Urothelium cell line (cell line): ENCODE measurements around the gene DKKL1.
"Not testable (repeated sequence)": the region's sequence is repeated elsewhere in the genome, so short reads cannot be mapped to it uniquely, and the experiment has no call there.

ENCODE experiments used
- DNase-seq: peaks from one replicate; pipeline ENCODE4 v3.0.0; 2011; ENCODE audit warnings: low spot score, mixed read lengths
- FAIRE-seq: peaks from 2 replicates; lab custom pipeline; 2011; peaks lifted over from hg19 to GRCh38; lab: Jason Lieb, UNC

The DKKL1 gene

GRCh38 chr19:49363268-49364082, at the start of gene DKKL1:
Gene DKKL1 (plus strand): TSS chr19:49363877. CDS start chr19:49363999, 122 bp downstream.
- DNase-seq (peak; percentile 99), FAIRE-seq (peak; percentile 98)

- DNase-seq (no peak), FAIRE-seq (no peak)
Measured at GRCh38 chr19:49315111-49315510, 48.6 kb upstream of the DKKL1 start.

GRCh38 chr19:49316284-49316683, 47.4 kb upstream of the DKKL1 start:
- FAIRE-seq: no peak

GRCh38 chr19:49318296-49318695, 45.4 kb upstream of the DKKL1 start:
- DNase-seq (no peak), FAIRE-seq (no peak)

More at GRCh38 chr19:49316284-49316683, 47.4 kb upstream of the DKKL1 start:
- no peak for DNase-seq

- FAIRE-seq (no peak), DNase-seq (no peak)
Measured at GRCh38 chr19:49324801-49325576, 38.7 kb upstream of the DKKL1 start, which contains the start of gene SLC6A16. Gene SLC6A16 (minus strand): TSS chr19:49325191. CDS start chr19:49311347, 13,844 bp downstream.

GRCh38 chr19:49325756-49326155, 37.9 kb upstream of the DKKL1 start:
- FAIRE-seq, DNase-seq: not testable (repeated sequence)

GRCh38 chr19:49326165-49326704, 37.4 kb upstream of the DKKL1 start:
- DNase-seq (no peak), FAIRE-seq (no peak)

- DNase-seq: no peak
- no peak for FAIRE-seq
Measured at GRCh38 chr19:49327878-49328544, 35.7 kb upstream of the DKKL1 start.

- no peak for FAIRE-seq
Measured at GRCh38 chr19:49328741-49329140, 34.9 kb upstream of the DKKL1 start.

GRCh38 chr19:49331187-49331586, 32.5 kb upstream of the DKKL1 start:
- not testable (repeated sequence) for FAIRE-seq, DNase-seq

More at GRCh38 chr19:49328741-49329140, 34.9 kb upstream of the DKKL1 start:
- DNase-seq: no peak

- FAIRE-seq (no peak), DNase-seq (peak; percentile 51)
Measured at GRCh38 chr19:49331616-49332055, 32.0 kb upstream of the DKKL1 start.

- FAIRE-seq: not testable (repeated sequence)
Measured at GRCh38 chr19:49332691-49333417, 30.8 kb upstream of the DKKL1 start.

GRCh38 chr19:49333418-49333805, 30.3 kb upstream of the DKKL1 start:
- no peak for FAIRE-seq
- DNase-seq: no peak

More at GRCh38 chr19:49332691-49333417, 30.8 kb upstream of the DKKL1 start:
- not testable (repeated sequence) for DNase-seq

GRCh38 chr19:49333811-49334288, 29.8 kb upstream of the DKKL1 start:
- no peak for DNase-seq
- no peak for FAIRE-seq

GRCh38 chr19:49335071-49335783, 28.4 kb upstream of the DKKL1 start, which contains the start of gene CD37:
Gene CD37 (plus strand): TSS chr19:49335406. CDS start chr19:49335541, 135 bp downstream.
- no peak for DNase-seq
- no peak for FAIRE-seq

GRCh38 chr19:49335784-49336481, 27.7 kb upstream of the DKKL1 start:
- no peak for FAIRE-seq

GRCh38 chr19:49336482-49337266, 27.0 kb upstream of the DKKL1 start:
- FAIRE-seq (no peak), DNase-seq (no peak)

More at GRCh38 chr19:49335784-49336481, 27.7 kb upstream of the DKKL1 start:
- no peak for DNase-seq
